Esophagus muscularis mucosa (tissue), 4 donors: ENCODE results near the gene ARHGEF6.

Source experiments
- CTCF ChIP-seq, 3 experiments: fragments of 200-600 bp in 2 of 3; fragments of 450-650 bp in 1 of 3; sonication (generic) in 2 of 3; IDR thresholded peaks; one replicate each; pipeline ENCODE4 v1.5.1; 2017 to 2019; ENCODE audit warnings: antibody characterized with exemption in 3 of 3, mild to moderate bottlenecking in 2 of 3, moderate library complexity in 1 of 3
- EP300 ChIP-seq: sonication (generic); formaldehyde crosslinking; IDR thresholded peaks from one replicate; pipeline ENCODE4 v1.6.1; 2017; ENCODE audit warnings: antibody characterized with exemption
- POLR2A ChIP-seq: fragments of 450-650 bp; IDR thresholded peaks from one replicate; pipeline ENCODE4 v1.6.1; 2017; ENCODE audit warnings: antibody characterized with exemption, moderate library complexity, mild to moderate bottlenecking, low read depth
- POLR2AphosphoS5 ChIP-seq, 2 donors: sonication (generic); formaldehyde crosslinking; IDR thresholded peaks; one replicate each; pipeline ENCODE4 v1.6.1; 2017; ENCODE audit warnings: antibody characterized with exemption in 2 of 2

- TF ChIP-seq EP300 (no peak), POLR2A (no peak), POLR2AphosphoS5 (IDR thresholded peaks at IDR 0.05) (no peak), CTCF (IDR thresholded peaks at IDR 0.05) (no peak)
These were observed 132.9 kb downstream of the ARHGEF6 start, which contains the start of gene CD40LG for GRCh38 chrX:136647677-136648360.
